ENCODE data around the gene CBLN1.

DNA sequence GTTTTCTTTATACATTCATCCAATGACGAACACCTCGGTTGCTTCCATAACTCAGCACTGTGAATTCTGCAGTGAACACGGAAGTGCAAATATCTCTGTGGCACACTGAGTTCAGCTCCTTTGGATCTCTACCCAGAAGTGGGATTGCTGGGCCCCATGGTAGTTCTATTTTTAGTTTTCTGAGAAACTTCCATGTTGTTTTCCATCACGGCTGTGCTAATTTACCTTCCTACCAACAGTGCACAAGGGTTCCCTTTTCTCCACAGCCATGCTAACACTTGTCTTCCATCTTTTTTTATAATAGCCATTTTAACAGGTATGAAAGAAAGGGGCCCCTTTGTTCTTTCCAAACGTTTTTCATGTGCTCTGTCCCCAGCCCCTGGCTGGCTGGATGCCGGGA is 30.2 kb upstream of the CBLN1 start:
- no peak for TF ChIP-seq CTCF (IDR thresholded peaks at IDR 0.05)
- TF ChIP-seq POLR2A (IDR thresholded peaks at IDR 0.05) = no peak
